Activated CD4-positive, CD25-positive, alpha-beta regulatory T cell (primary cell): ENCODE data around the gene SMIM35.

ENCODE experiments used
- DNase-seq, 4 experiments: peaks; one replicate each; lab custom pipeline; 2025; lab: John Stamatoyannopoulos, UW

Gene SMIM35

DNA sequence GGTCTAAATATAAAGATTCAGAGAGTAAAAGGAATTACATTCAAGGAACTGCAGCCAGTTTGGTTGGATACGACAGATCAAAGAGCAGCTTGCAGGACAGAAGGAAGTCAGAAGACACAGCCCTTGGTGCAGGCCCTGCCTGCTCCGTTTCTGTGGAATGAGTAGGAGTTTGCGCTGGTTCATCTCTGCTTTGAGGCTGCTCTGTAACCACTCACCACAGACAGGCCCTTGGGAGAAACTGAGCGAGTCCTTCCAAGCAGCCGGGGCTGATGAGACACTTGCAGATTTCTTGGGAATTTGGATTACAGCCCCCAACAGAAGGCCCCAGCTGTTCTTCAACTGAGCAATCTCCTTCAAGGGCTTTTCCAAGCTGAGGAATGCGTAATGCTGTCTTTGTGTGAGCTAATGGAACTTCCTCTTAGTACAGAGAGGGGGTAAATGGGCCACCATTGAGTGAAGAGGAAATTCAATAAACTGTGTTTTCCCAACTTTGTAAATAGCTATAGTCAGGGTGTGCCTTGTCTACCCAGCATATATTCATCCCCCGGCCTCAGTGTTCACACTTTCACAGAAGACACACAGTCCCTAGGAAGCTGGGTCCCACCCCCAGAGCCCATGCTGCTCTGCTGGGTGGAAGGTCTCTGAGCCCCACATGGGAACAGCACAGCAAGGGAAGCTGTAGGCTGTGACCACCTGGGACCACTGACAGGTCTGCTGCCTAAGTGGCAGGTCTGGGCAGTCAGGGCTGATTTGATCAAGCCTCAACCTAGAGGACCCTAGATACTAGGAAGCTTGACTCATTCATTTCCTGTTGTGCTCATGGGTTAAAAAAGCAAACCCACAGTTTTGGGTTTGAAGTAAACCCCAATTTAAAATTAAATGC, 84.0 kb downstream of the SMIM35 start:
- peak in 2 of 4 experiments; percentile 25 to 42 for DNase-seq

- DNase-seq = peak in 2 of 4 experiments; percentile 27 to 37
These were observed 84.7 kb downstream of the SMIM35 start for GRCh38 chr11:118002010-118002540.

DNA sequence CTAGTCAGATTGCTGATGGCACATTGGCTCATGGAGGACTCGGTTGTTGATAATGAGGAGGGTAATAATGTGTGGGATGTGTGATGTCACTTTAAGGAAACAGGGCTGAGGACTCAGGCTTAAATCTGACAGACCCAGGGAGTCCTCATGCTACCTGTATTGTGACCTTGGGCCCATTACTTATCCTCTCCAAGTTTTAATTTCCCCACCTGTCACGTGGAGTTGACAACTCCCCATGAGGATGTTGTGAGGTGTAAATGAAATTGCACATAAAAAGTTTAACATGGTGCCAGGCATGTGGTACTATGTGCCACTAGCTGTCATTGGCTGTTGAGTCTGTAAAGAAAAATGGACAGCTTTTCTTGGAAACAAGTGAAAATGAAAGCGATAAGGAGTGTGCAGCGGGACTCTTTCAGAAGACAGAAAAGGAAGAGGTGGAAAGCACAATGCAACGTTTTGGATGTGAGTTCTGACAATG, 85.2 kb downstream of the SMIM35 start:
- DNase-seq = no peak

DNA sequence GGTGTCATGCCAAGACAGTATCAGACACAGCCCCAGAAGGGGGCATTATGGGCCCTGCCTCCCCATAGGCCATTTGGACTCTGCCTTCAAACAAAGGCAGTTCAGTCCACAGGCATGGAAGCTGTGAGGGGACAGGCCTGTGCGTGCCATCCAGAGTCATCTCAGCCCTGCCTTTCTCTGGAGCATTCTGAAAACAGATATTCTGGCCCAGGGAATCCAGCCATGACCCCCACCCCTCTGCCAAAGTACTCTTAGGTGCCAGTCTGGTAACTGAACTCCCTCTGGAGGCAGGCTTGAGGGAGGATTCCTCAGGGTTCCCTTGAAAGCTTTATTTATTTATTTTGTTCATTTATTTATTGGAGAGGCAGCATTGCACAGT, 85.9 kb downstream of the SMIM35 start:
- no peak for DNase-seq

- DNase-seq = no peak
These were observed 86.5 kb downstream of the SMIM35 start for GRCh38 chr11:118000067-118000849.

- no peak for DNase-seq
These were observed 87.3 kb downstream of the SMIM35 start for GRCh38 chr11:117999354-117999993.

DNA sequence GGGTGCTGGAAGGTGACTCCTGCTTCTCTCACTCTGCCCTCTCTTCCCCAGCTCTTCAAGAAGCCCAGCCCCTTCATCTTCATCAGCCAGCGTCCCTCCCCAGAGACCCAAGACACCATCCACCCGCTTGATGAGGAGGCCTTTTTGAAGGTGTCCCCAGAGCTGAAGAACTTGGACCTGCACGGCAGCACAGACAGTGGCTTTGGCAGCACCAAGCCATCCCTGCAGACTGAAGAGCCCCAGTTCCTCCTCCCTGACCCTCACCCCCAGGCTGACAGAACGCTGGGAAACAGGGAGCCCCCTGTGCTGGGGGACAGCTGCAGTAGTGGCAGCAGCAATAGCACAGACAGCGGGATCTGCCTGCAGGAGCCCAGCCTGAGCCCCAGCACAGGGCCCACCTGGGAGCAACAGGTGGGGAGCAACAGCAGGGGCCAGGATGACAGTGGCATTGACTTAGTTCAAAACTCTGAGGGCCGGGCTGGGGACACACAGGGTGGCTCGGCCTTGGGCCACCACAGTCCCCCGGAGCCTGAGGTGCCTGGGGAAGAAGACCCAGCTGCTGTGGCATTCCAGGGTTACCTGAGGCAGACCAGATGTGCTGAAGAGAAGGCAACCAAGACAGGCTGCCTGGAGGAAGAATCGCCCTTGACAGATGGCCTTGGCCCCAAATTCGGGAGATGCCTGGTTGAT, 88.0 kb downstream of the SMIM35 start:
- no peak for DNase-seq

DNA sequence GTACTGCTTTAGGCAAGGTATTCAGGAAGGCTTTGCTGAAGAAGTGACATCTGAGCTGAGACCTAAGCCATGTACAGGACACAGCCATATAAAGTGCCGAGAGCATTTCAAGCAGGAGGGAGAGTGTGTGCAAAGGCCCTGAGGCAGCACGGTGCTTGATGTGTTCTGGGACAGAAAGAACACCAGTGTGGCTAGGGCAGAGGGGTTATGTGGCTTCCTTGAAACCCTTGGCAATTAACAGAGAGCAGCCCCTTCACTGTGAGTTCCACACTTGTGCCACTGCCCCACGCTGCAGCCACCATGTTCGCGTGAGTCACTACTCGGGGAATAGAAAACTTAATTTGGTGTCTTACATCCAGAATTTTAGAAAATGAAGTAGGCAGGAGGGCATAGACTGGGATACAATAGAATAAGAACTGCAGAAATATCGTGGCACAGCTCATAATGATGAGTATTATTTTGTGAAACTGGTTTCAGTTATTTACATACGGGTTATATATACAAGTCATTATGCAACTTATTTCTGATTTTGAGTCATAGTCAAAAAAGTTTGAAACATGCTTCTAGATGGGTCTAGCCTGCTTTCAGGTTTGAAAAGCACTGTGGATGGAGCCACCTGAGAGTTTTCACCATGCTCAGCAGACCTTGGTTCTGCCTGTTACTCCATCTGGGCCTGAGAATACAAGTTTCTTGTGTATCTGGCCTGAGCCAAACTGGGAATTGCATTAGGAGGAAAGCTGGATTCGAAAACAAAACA, 88.8 kb downstream of the SMIM35 start:
- no peak for DNase-seq

DNA sequence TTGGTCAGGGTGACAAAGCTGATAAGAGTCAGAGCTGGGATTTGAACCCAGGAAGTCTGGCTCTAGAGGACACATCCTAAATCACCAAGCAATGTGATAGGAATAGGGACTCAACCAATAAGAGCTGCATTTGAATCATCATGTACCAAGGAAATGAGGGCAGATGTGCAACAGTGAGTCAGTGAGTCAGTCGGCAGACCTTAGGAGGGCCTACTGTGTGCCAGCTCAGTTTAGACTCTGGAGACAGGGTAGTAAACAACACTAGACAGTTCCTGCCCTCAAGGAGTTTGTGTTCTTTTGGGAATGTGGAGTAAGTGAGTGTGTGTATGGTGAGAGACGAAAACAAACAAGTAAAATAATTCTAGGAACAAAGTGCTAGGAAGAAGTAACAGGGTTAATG, 89.4 kb downstream of the SMIM35 start:
- no peak for DNase-seq

DNA sequence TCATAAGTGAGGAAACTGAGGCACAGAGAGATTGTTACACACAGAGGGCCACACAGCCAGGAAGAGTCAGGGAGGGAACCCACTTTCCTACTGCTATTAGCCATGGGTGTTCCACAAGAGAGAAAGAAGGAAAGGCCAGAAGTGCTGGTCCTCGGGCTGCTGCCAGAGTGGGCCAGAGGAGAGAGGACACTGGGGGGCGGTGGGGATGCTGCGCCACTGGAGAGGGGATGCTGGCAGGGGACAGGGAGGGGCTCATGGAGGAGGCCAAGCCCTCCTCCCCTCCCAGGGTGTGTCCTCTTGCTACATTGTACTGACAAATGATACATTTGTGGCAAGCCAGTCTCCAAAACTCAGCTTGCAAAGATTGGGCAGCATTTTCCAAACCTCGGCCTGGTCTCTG, 90.7 kb downstream of the SMIM35 start:
- no peak for DNase-seq

DNA sequence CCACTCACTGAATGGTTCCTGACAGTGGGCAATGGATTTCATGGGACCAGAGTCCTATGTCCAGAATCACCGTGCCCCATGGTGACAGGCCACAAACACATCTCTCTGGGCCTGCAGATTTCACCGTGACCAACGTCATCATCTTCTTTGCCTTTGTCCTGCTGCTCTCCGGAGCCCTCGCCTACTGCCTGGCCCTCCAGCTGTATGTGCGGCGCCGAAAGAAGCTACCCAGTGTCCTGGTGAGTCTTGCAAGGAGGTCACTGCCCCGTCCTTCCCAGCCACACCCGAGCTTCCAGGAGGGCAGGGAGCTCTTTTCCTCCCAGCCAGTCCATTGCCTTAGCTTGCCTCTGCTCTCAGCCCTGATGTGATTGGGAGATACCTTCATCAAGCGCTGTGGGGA, 91.3 kb downstream of the SMIM35 start:
- DNase-seq = no peak

DNA sequence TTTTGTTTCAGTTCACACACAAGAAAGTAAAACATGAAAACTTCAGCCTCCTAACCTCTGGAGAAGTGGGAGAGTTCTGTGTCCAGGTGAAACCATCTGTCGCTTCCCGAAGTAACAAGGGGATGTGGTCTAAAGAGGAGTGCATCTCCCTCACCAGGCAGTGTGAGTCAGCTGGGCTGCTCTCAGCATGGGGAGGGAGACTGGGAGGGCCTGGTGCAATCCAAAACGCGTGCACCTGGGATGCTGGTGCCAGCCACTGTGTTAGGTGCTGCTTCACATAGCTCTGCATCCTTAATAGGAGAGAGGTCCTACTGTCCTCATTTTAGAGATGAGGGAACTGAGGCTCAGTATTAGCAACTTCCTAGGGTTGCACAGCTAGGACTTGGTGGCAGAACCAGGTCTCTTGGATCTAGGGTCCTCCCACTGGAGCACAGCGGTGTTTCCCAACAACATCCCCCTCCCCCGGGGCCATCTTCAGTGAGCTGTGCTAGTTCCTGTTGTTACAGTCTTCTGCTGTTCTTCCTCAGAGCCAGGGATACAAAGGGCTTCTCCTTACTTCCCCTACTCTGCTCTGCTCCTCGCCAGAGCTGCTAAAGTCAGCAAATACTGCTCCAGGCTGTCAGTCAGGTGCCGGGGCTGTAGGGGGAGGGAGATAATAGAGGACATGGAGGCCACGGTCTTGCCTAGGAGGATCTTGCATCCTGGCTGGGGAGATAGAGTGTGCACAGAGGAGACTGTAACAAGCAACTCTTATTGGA, 92.6 kb downstream of the SMIM35 start:
- DNase-seq = no peak

GRCh38 chr11:117992620-117993019, 94.1 kb downstream of the SMIM35 start:
- no peak for DNase-seq

GRCh38 chr11:117992136-117992535, 94.6 kb downstream of the SMIM35 start:
- no peak for DNase-seq

GRCh38 chr11:117989351-117990102, 97.2 kb downstream of the SMIM35 start:
- no peak for DNase-seq

GRCh38 chr11:117986981-117987574, 99.7 kb downstream of the SMIM35 start:
- peak in 1 of 4 experiments; percentile 31 for DNase-seq

GRCh38 chr11:117985953-117986887, 100.5 kb downstream of the SMIM35 start, which contains the start of gene IL10RA:
Gene IL10RA, plus strand, starts transcription at chr11:117986394. Its CDS starts 74 bp downstream, at chr11:117986468.
- DNase-seq = peak; percentile 60 to 77 (median 68)

DNA sequence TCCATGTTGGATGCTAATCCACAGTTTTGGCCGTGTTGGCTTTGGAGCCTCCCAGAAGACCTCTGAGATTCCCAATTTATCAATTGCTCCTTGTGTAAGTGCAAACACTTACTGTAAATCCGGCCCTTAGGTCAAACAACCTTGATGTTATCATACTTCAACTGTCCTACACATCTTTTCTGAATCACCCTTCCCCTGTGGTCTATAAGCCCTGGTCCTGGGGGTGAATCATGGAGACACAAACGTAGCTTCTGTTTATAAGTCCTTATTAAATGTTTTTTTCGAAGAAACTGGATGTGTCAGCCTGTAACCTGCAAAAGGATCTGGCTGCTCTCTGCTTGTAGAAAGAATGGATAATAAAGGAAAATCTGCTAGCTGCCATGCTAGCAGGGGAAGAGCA, 102.3 kb downstream of the SMIM35 start:
- no peak for DNase-seq
